Endodermal cell (in vitro differentiated cells): ENCODE data around the gene ADAMTSL4. TPM values are rescaled to one million over a fixed set of nuclear protein-coding genes. Genes with fewer than 3 reads are reported as not detected.

ENCODE experiments used
- DNase-seq: peaks from one replicate; pipeline ENCODE4 v3.0.0-alpha.2; 2017
- H3K27ac ChIP-seq: 2 replicates; pipeline ENCODE4 v1.5.1; 2013; ENCODE audit warnings: mild to moderate bottlenecking, low read depth, low read length, moderate library complexity
- H3K27me3 ChIP-seq: 2 replicates; pipeline ENCODE4 v1.6.1; 2013; ENCODE audit warnings: mild to moderate bottlenecking, low read length, moderate library complexity; ENCODE audit not compliant: insufficient read depth, control insufficient read depth, poor library complexity, severe bottlenecking
- H3K36me3 ChIP-seq: 2 replicates; pipeline ENCODE4 v1.7.0; 2013; ENCODE audit warnings: mild to moderate bottlenecking, low read length, moderate library complexity; ENCODE audit not compliant: control insufficient read depth, insufficient read depth
- H3K4me1 ChIP-seq: one replicate; pipeline ENCODE4 v1.7.0; 2013; ENCODE audit warnings: low read length; ENCODE audit not compliant: control insufficient read depth, insufficient read depth
- H3K4me3 ChIP-seq: 2 replicates; pipeline ENCODE4 v1.5.1; 2013; ENCODE audit warnings: mild to moderate bottlenecking, low read length, moderate library complexity
- H3K9ac ChIP-seq: 2 replicates; pipeline ENCODE4 v1.6.1; 2013; ENCODE audit warnings: mild to moderate bottlenecking, low read length, moderate library complexity; ENCODE audit not compliant: poor library complexity, severe bottlenecking; ENCODE audit errors: extremely low read depth
- H3K9me3 ChIP-seq: 2 replicates; pipeline ENCODE4 v1.6.1; 2013; ENCODE audit warnings: mild to moderate bottlenecking, low read length, moderate library complexity; ENCODE audit not compliant: control insufficient read depth
- H3K27ac Mint-ChIP-seq: 2 replicates; pipeline ENCODE4 v1.8.0; 2020; ENCODE audit warnings: mixed read lengths
- H3K27me3 Mint-ChIP-seq: 2 replicates; pipeline ENCODE4 v1.8.0; 2021; ENCODE audit warnings: mild to moderate bottlenecking, mixed read lengths; ENCODE audit not compliant: insufficient read depth
- H3K36me3 Mint-ChIP-seq: 2 replicates; pipeline ENCODE4 v1.8.0; 2020; ENCODE audit warnings: low read depth, mixed read lengths
- H3K4me1 Mint-ChIP-seq: 2 replicates; pipeline ENCODE4 v1.8.0; 2020; ENCODE audit warnings: mixed read lengths
- H3K4me3 Mint-ChIP-seq: 2 replicates; pipeline ENCODE4 v1.8.0; 2020; ENCODE audit warnings: mild to moderate bottlenecking, moderate library complexity, mixed read lengths
- H3K9me3 Mint-ChIP-seq: 2 replicates; pipeline ENCODE4 v1.8.0; 2020; ENCODE audit warnings: mild to moderate bottlenecking, mixed read lengths
- WGBS, 2 experiments: methylation state at CpG; one replicate each; pipeline versions ENCODE4 v1.1.5 to v1.1.7; 2013; ENCODE audit warnings: missing lambda C conversion rate in 2 of 2, mixed read lengths in 1 of 2; ENCODE audit not compliant: insufficient coverage in 1 of 2, insufficient read length in 1 of 2; 5-methylcytosine and 5-hydroxymethylcytosine counted together
- total RNA-seq, 2 donors: library from RNA; stranded (reverse); fragmentation: NEBNext Ultra II Directional in 1 of 2; extraction: Animal tissue kit (Norgen Biotek cat#: 25700) in 1 of 2; gene quantifications; 2 replicates in 1 of 2; 3 replicates in 1 of 2; pipeline ENCODE4 v1.2.1, GENCODE V29; 2021
- TF ChIP-seq, protein P1 (sequence below): fragments of 200-600 bp; sonication (generic); conservative IDR thresholded peaks from 2 replicates; pipeline ENCODE4 v1.5.0; 2021; ENCODE audit warnings: antibody characterized with exemption, mild to moderate bottlenecking

The ADAMTSL4 gene
- total RNA-seq, 2 donors from 2014 or later: 3.7 to 3.9 TPM

DNA sequence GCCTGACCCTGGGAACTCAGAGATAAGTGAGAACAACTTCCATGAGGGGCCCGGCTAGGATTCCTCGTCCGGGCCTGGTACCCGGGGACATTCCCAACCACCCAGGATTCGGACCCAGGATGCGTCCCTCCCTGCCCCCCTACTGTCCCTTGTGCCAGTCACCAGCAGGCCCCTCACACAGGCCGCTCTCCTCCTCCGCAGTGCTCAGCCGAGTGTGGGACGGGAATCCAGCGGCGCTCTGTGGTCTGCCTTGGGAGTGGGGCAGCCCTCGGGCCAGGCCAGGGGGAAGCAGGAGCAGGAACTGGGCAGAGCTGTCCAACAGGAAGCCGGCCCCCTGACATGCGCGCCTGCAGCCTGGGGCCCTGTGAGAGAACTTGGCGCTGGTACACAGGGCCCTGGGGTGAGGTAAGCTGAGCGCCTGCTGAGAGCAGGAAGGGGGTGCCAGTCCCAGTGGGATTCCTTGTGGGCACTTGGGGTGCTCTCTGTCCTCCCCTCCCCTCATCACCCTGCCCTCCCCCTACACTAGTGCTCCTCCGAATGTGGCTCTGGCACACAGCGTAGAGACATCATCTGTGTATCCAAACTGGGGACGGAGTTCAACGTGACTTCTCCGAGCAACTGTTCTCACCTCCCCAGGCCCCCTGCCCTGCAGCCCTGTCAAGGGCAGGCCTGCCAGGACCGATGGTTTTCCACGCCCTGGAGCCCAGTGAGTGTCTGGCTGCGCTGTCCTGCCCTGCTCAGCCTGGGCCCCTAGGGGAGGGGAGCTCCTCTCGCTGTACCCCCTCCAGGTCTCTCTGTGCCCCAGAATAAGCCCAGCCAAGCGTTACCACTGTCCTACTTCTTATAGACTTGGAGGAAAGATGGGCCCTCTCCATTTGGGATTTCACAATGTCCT, 9.8 kb downstream of the ADAMTSL4 start:
- H3K4me3 Mint-ChIP-seq: no peak overlapping the region

GRCh38 chr1:150559656-150560010, 10.4 kb downstream of the ADAMTSL4 start:
- H3K9me3 Mint-ChIP-seq: no peaks in the 10 kb centered on the region
- no peak overlapping the region for H3K9ac ChIP-seq
- H3K9me3 ChIP-seq: no peaks in the 10 kb centered on the region
- H3K4me1 ChIP-seq: peaks cover 10% of the 10 kb centered on the region
- H3K27me3 ChIP-seq: no peaks in the 10 kb centered on the region
- TF ChIP-seq, protein P1, sequence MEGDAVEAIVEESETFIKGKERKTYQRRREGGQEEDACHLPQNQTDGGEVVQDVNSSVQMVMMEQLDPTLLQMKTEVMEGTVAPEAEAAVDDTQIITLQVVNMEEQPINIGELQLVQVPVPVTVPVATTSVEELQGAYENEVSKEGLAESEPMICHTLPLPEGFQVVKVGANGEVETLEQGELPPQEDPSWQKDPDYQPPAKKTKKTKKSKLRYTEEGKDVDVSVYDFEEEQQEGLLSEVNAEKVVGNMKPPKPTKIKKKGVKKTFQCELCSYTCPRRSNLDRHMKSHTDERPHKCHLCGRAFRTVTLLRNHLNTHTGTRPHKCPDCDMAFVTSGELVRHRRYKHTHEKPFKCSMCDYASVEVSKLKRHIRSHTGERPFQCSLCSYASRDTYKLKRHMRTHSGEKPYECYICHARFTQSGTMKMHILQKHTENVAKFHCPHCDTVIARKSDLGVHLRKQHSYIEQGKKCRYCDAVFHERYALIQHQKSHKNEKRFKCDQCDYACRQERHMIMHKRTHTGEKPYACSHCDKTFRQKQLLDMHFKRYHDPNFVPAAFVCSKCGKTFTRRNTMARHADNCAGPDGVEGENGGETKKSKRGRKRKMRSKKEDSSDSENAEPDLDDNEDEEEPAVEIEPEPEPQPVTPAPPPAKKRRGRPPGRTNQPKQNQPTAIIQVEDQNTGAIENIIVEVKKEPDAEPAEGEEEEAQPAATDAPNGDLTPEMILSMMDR: no peak
- no peak overlapping the region for H3K27ac Mint-ChIP-seq
- H3K4me3 Mint-ChIP-seq: no peak overlapping the region
- peaks cover 7% of the 10 kb centered on the region for H3K36me3 ChIP-seq
- DNase-seq: no peak
- H3K27me3 Mint-ChIP-seq: no peaks in the 10 kb centered on the region
- WGBS, 2 experiments: 82% methylated on average over 6 to 9 of the region's 10 CpGs
- no peak overlapping the region for H3K4me3 ChIP-seq
- peaks cover 40% of the 10 kb centered on the region for H3K4me1 Mint-ChIP-seq
- no peak overlapping the region for H3K27ac ChIP-seq
- H3K36me3 Mint-ChIP-seq: peaks cover 2% of the 10 kb centered on the region

More for the DNA sequence above, 9.8 kb downstream of the ADAMTSL4 start:
- WGBS, 2 experiments: 90 to 94% methylated on average over 13 to 28 of the region's 28 CpGs
- Mint-ChIP-seq H3K36me3 (peaks cover 2% of the 10 kb centered on the region), H3K27me3 (no peaks in the 10 kb centered on the region), H3K27ac (no peak overlapping the region), H3K4me1 (peaks cover 38% of the 10 kb centered on the region), H3K9me3 (no peaks in the 10 kb centered on the region)
- no peak overlapping the region for H3K27ac ChIP-seq
- H3K9ac ChIP-seq: no peak overlapping the region
- H3K4me3 ChIP-seq: no peak overlapping the region
- no peaks in the 10 kb centered on the region for H3K27me3 ChIP-seq
- peaks cover 7% of the 10 kb centered on the region for H3K36me3 ChIP-seq
- DNase-seq: peak; percentile 50
- H3K9me3 ChIP-seq: no peaks in the 10 kb centered on the region
- peaks cover 10% of the 10 kb centered on the region for H3K4me1 ChIP-seq
- TF ChIP-seq, protein P1: no peak

GRCh38 chr1:150560011-150560438, 10.8 kb downstream of the ADAMTSL4 start:
- peaks cover 10% of the 10 kb centered on the region for H3K4me1 ChIP-seq
- no peaks in the 10 kb centered on the region for H3K27me3 ChIP-seq
- DNase-seq: peak; percentile 95
- no peak overlapping the region for H3K4me3 ChIP-seq
- H3K36me3 ChIP-seq: peaks cover 7% of the 10 kb centered on the region
- Mint-ChIP-seq H3K4me3 (peak overlapping the region; percentile 65), H3K36me3 (peaks cover 4% of the 10 kb centered on the region), H3K27ac (peak overlapping the region; percentile 55), H3K4me1 (peaks cover 41% of the 10 kb centered on the region), H3K9me3 (no peaks in the 10 kb centered on the region), H3K27me3 (no peaks in the 10 kb centered on the region)
- 48 to 54% methylated on average over 8 to 9 of the region's 9 CpGs for WGBS, 2 experiments
- TF ChIP-seq, protein P1: peak; percentile 93
- H3K9ac ChIP-seq: no peak overlapping the region
- no peaks in the 10 kb centered on the region for H3K9me3 ChIP-seq
- no peak overlapping the region for H3K27ac ChIP-seq
